Ishikawa (cell line): ENCODE measurements around the gene RAB28.

Source experiments
- CEBPB ChIP-seq: IDR thresholded peaks from 2 replicates; pipeline ENCODE4 v1.6.1; 2012
- CREB1 ChIP-seq: IDR thresholded peaks from 2 replicates; pipeline ENCODE4 v1.6.1; 2012; ENCODE audit warnings: low read depth
- EGR1 ChIP-seq: IDR thresholded peaks from 2 replicates; pipeline ENCODE4 v1.6.1; 2012
- EP300 ChIP-seq: IDR thresholded peaks from 2 replicates; pipeline ENCODE4 v1.6.1; 2012; ENCODE audit warnings: borderline replicate concordance
- FOXM1 ChIP-seq: IDR thresholded peaks from 2 replicates; pipeline ENCODE4 v1.6.1; 2012; ENCODE audit warnings: low read depth, borderline replicate concordance
- MAX ChIP-seq: IDR thresholded peaks from 2 replicates; pipeline ENCODE4 v1.6.1; 2012
- NFIC ChIP-seq: IDR thresholded peaks from 2 replicates; pipeline ENCODE4 v1.6.1; 2012
- RAD21 ChIP-seq: IDR thresholded peaks from 2 replicates; pipeline ENCODE4 v1.6.1; 2012; ENCODE audit warnings: low read depth
- REST ChIP-seq: IDR thresholded peaks from 2 replicates; pipeline ENCODE4 v1.6.1; 2012; ENCODE audit warnings: low read depth, mild to moderate bottlenecking
- TAF1 ChIP-seq: IDR thresholded peaks from 2 replicates; pipeline ENCODE4 v1.6.1; 2012; ENCODE audit warnings: low read depth, mild to moderate bottlenecking
- TCF12 ChIP-seq: IDR thresholded peaks from 2 replicates; pipeline ENCODE4 v1.6.1; 2012; ENCODE audit warnings: low read depth
- TEAD4 ChIP-seq: IDR thresholded peaks from 2 replicates; pipeline ENCODE4 v1.6.1; 2012
- YY1 ChIP-seq: IDR thresholded peaks from 2 replicates; pipeline ENCODE4 v1.6.1; 2012; ENCODE audit warnings: low read depth
- ZBTB7A ChIP-seq: IDR thresholded peaks from 2 replicates; pipeline ENCODE4 v1.6.1; 2012; ENCODE audit warnings: low read depth
- TF ChIP-seq, protein P1 (sequence below): IDR thresholded peaks from 2 replicates; pipeline ENCODE4 v1.6.1; 2012

Gene RAB28

GRCh38 chr4:13413729-13414437 is 70.3 kb downstream of the RAB28 start:
- TF ChIP-seq FOXM1 = no peak
- TF ChIP-seq EP300 = no peak
- no peak for TF ChIP-seq TEAD4
- no peak for TF ChIP-seq REST
- no peak for TF ChIP-seq ZBTB7A
- TF ChIP-seq MAX = no peak
- TF ChIP-seq NFIC = no peak
- TF ChIP-seq RAD21 = no peak
- no peak for TF ChIP-seq CREB1
- TF ChIP-seq, protein P1, sequence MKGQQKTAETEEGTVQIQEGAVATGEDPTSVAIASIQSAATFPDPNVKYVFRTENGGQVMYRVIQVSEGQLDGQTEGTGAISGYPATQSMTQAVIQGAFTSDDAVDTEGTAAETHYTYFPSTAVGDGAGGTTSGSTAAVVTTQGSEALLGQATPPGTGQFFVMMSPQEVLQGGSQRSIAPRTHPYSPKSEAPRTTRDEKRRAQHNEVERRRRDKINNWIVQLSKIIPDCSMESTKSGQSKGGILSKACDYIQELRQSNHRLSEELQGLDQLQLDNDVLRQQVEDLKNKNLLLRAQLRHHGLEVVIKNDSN = no peak
- TF ChIP-seq TAF1 = no peak
- no peak for TF ChIP-seq CEBPB
- no peak for TF ChIP-seq EGR1
- TF ChIP-seq TCF12 = no peak
- TF ChIP-seq YY1 = no peak

GRCh38 chr4:13411942-13412341 is 72.2 kb downstream of the RAB28 start:
- TF ChIP-seq RAD21 = no peak
- no peak for TF ChIP-seq CREB1
- TF ChIP-seq, protein P1 = no peak
- TF ChIP-seq YY1 = no peak
- no peak for TF ChIP-seq CEBPB
- no peak for TF ChIP-seq TAF1
- TF ChIP-seq TEAD4 = no peak
- TF ChIP-seq EGR1 = no peak
- TF ChIP-seq NFIC = no peak
- no peak for TF ChIP-seq ZBTB7A
- TF ChIP-seq MAX = no peak
- no peak for TF ChIP-seq FOXM1
- no peak for TF ChIP-seq REST
- TF ChIP-seq TCF12 = no peak
- no peak for TF ChIP-seq EP300

GRCh38 chr4:13409324-13409723 is 74.8 kb downstream of the RAB28 start:
- TF ChIP-seq EP300 (no peak), YY1 (no peak), REST (no peak), FOXM1 (no peak), MAX (no peak), CREB1 (no peak), EGR1 (no peak), NFIC (no peak), TEAD4 (no peak), RAD21 (no peak), TCF12 (no peak), ZBTB7A (no peak)
- TF ChIP-seq, protein P1 = no peak
